GM12878 (cell line): ENCODE results near the gene ESPL1. TPM values are rescaled to one million over a fixed set of nuclear protein-coding genes. Genes with fewer than 3 reads are reported as not detected.

ENCODE experiments used
- BHLHE40 ChIP-seq, 2 experiments: fragments of 450-650 bp in 1 of 2; IDR thresholded peaks; 2 replicates each; pipeline ENCODE4 v1.6.1; 2011 to 2017; ENCODE audit warnings: low read depth in 2 of 2, borderline replicate concordance in 1 of 2, improper control_type of control experiment in 1 of 2, low read length in 1 of 2, mild to moderate bottlenecking in 1 of 2
- CREM ChIP-seq: IDR thresholded peaks from 2 replicates; pipeline ENCODE4 v1.6.1; 2014; ENCODE audit warnings: antibody characterized with exemption, low read depth
- E2F8 ChIP-seq: fragments of 450-650 bp; IDR thresholded peaks from 2 replicates; pipeline ENCODE4 v1.6.1; 2018; ENCODE audit warnings: mild to moderate bottlenecking, low read depth, moderate library complexity; ENCODE audit not compliant: partially characterized antibody
- EED ChIP-seq: sonication (generic); IDR thresholded peaks from 2 replicates; pipeline ENCODE4 v1.6.1; 2016; ENCODE audit warnings: antibody characterized with exemption, low read depth
- EP300 ChIP-seq, 2 experiments: fragments of 150-350 bp in 1 of 2; IDR thresholded peaks; 2 replicates each; pipeline ENCODE4 v1.6.1; 2011 to 2012; ENCODE audit warnings: low read depth in 2 of 2, low read length in 2 of 2, borderline replicate concordance in 1 of 2, improper control_type of control experiment in 1 of 2, inconsistent platforms in 1 of 2; ENCODE audit not compliant: control insufficient read depth in 1 of 2
- FOXK2 ChIP-seq: fragments of 450-650 bp; IDR thresholded peaks from 2 replicates; pipeline ENCODE4 v1.6.1; 2017; ENCODE audit warnings: mild to moderate bottlenecking, moderate library complexity
- HDAC2 ChIP-seq: fragments of 200-600 bp; sonication (generic); IDR thresholded peaks from 2 replicates; pipeline ENCODE4 v1.6.1; 2017
- IKZF1 ChIP-seq: fragments of 450-650 bp; conservative IDR thresholded peaks from 2 replicates; pipeline ENCODE4 v1.6.1; 2017; ENCODE audit warnings: antibody characterized with exemption, mild to moderate bottlenecking
- JUNB ChIP-seq: IDR thresholded peaks from 2 replicates; pipeline ENCODE4 v1.6.1; 2016; ENCODE audit warnings: antibody characterized with exemption, mild to moderate bottlenecking
- MEF2B ChIP-seq: fragments of 450-650 bp; IDR thresholded peaks from 2 replicates; pipeline ENCODE4 v1.6.1; 2018; ENCODE audit warnings: mild to moderate bottlenecking, moderate library complexity; ENCODE audit not compliant: partially characterized antibody, poor library complexity, severe bottlenecking
- MYC ChIP-seq: IDR thresholded peaks from 2 replicates; pipeline ENCODE4 v1.6.1; 2011; ENCODE audit warnings: mild to moderate bottlenecking, low read length, moderate library complexity, inconsistent platforms; ENCODE audit not compliant: insufficient read depth, insufficient replicate concordance, insufficient read length, severe bottlenecking
- NBN ChIP-seq: fragments of 450-650 bp; IDR thresholded peaks from 2 replicates; pipeline ENCODE4 v1.6.1; 2016
- NFXL1 ChIP-seq: fragments of 450-650 bp; IDR thresholded peaks from 2 replicates; pipeline ENCODE4 v1.6.1; 2017; ENCODE audit warnings: antibody characterized with exemption, mild to moderate bottlenecking, borderline replicate concordance
- NFYB ChIP-seq: IDR thresholded peaks from 2 replicates; pipeline ENCODE4 v1.6.1; 2011; ENCODE audit warnings: low read depth, mild to moderate bottlenecking, low read length, improper control_type of control experiment, moderate library complexity; ENCODE audit not compliant: insufficient read depth
- PAX5 ChIP-seq: IDR thresholded peaks from 2 replicates; pipeline ENCODE4 v1.6.1; 2011; ENCODE audit warnings: low read depth, low read length, borderline replicate concordance
- PAX8 ChIP-seq: fragments of 450-650 bp; IDR thresholded peaks from 2 replicates; pipeline ENCODE4 v1.6.1; 2017; ENCODE audit warnings: mild to moderate bottlenecking, moderate library complexity
- POLR2AphosphoS2 ChIP-seq: IDR thresholded peaks from 2 replicates; pipeline ENCODE4 v1.6.1; 2011; ENCODE audit warnings: low read depth, mild to moderate bottlenecking, low read length, improper control_type of control experiment, moderate library complexity
- POU2F2 ChIP-seq: IDR thresholded peaks from 3 replicates; pipeline ENCODE4 v1.6.1; 2011; ENCODE audit warnings: low read depth, mild to moderate bottlenecking, low read length, borderline replicate concordance
- TBL1XR1 ChIP-seq: IDR thresholded peaks from 2 replicates; pipeline ENCODE4 v1.6.1; 2012; ENCODE audit warnings: low read depth, low read length, improper control_type of control experiment
- WRNIP1 ChIP-seq: IDR thresholded peaks from 2 replicates; pipeline ENCODE4 v1.6.1; 2011; ENCODE audit warnings: low read depth, low read length, improper control_type of control experiment, borderline replicate concordance
- YBX1 ChIP-seq: fragments of 450-650 bp; IDR thresholded peaks from 2 replicates; pipeline ENCODE4 v1.6.1; 2016; ENCODE audit warnings: antibody characterized with exemption
- YY1 ChIP-seq: IDR thresholded peaks from 2 replicates; pipeline ENCODE4 v1.6.1; 2011; ENCODE audit warnings: low read depth, mild to moderate bottlenecking, low read length
- ZBED1 ChIP-seq: IDR thresholded peaks from 2 replicates; pipeline ENCODE4 v1.6.1; 2016; ENCODE audit warnings: borderline replicate concordance
- polyA plus RNA-seq, 11 experiments: library from polyadenylated mRNA; depleted of rRNA in 4 of 11; unstranded in 6 of 11; stranded (reverse) in 5 of 11; fragments of >200 nt; fragmentation: Nextera tagmentation in 4 of 11; fragmentation: Illumina TruSeq in 1 of 11; extraction: Ambion mirVana in 4 of 11; extraction: Trizol in 1 of 11; gene quantifications; 1 replicate in 1 of 11; 2 replicates in 10 of 11; pipeline versions ENCODE4 v1.2.1 to v1.2.3, GENCODE V29; 2011 to 2016; ENCODE audit warnings: inconsistent platforms in 2 of 11, missing spikeins in 2 of 11, low read depth in 1 of 11
- total RNA-seq, 4 experiments: library from RNA; depleted of rRNA in 3 of 4; stranded (reverse); fragments of >200 nt in 3 of 4; fragmentation: Illumina TruSeq in 1 of 4; extraction: Trizol in 1 of 4; gene quantifications; 2 replicates each; pipeline versions ENCODE4 v1.2.1 to v1.2.3, GENCODE V29; 2013 to 2021
- TF ChIP-seq, protein P1 (sequence below): fragments of 450-650 bp; IDR thresholded peaks from 2 replicates; pipeline ENCODE4 v1.6.1; 2016; ENCODE audit warnings: mild to moderate bottlenecking
- TF ChIP-seq, protein P2 (sequence below): IDR thresholded peaks from 2 replicates; pipeline ENCODE4 v1.6.1; 2011; ENCODE audit warnings: borderline replicate concordance, low read depth, mild to moderate bottlenecking, moderate library complexity, mixed read lengths, low read length; ENCODE audit not compliant: insufficient read depth; ENCODE audit errors: extremely low read length
- TF ChIP-seq, protein P3 (sequence below): fragments of 450-650 bp; IDR thresholded peaks from 2 replicates; pipeline ENCODE4 v1.6.1; 2016; ENCODE audit warnings: mild to moderate bottlenecking

ESPL1 gene
- total and polyA plus RNA-seq, 10 of the 15 experiments (the other 5 are each of a cell fraction or from before 2014, with no cell fraction given): 2.1 to 61.9 (median 21.2) TPM

GRCh38 chr12:53324113-53324778 lies 56.1 kb downstream of the ESPL1 start (continued):
- TF ChIP-seq, protein P1, sequence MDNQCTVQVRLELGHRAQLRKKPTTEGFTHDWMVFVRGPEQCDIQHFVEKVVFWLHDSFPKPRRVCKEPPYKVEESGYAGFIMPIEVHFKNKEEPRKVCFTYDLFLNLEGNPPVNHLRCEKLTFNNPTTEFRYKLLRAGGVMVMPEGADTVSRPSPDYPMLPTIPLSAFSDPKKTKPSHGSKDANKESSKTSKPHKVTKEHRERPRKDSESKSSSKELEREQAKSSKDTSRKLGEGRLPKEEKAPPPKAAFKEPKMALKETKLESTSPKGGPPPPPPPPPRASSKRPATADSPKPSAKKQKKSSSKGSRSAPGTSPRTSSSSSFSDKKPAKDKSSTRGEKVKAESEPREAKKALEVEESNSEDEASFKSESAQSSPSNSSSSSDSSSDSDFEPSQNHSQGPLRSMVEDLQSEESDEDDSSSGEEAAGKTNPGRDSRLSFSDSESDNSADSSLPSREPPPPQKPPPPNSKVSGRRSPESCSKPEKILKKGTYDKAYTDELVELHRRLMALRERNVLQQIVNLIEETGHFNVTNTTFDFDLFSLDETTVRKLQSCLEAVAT: no peak
- no peak for TF ChIP-seq YY1
- TF ChIP-seq MEF2B: no peak
- TF ChIP-seq, protein P2, sequence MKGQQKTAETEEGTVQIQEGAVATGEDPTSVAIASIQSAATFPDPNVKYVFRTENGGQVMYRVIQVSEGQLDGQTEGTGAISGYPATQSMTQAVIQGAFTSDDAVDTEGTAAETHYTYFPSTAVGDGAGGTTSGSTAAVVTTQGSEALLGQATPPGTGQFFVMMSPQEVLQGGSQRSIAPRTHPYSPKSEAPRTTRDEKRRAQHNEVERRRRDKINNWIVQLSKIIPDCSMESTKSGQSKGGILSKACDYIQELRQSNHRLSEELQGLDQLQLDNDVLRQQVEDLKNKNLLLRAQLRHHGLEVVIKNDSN: no peak
- TF ChIP-seq FOXK2: no peak
- TF ChIP-seq ZBED1: 0 out of 2 replicates have a peak, but pooled peaks have one; percentile 3
- peak; percentile 84; the same call in 1 of the 2 replicates for TF ChIP-seq NBN
- TF ChIP-seq BHLHE40 (IDR thresholded peaks at IDR 0.05; ENCODE audit: borderline replicate concordance in 1 of 2, low read depth in 2 of 2, low read length in 1 of 2): peak; percentile 48 to 83; a peak in 3 of 4 replicates
- peak; percentile 35 for TF ChIP-seq EED
- no peak for TF ChIP-seq HDAC2
- no peak for TF ChIP-seq MYC
- TF ChIP-seq IKZF1: no peak
- TF ChIP-seq WRNIP1: no peak
- TF ChIP-seq TBL1XR1: no peak; the same call in 1 of the 2 replicates
- TF ChIP-seq YBX1: no peak
- no peak for TF ChIP-seq JUNB
- no peak for TF ChIP-seq CREM
- TF ChIP-seq POU2F2: no peak
- TF ChIP-seq E2F8: no peak
- TF ChIP-seq EP300 (IDR thresholded peaks at IDR 0.05; ENCODE audit: borderline replicate concordance in 1 of 2, control insufficient read depth in 1 of 2, low read depth in 2 of 2, low read length in 2 of 2): 0 out of 4 replicates have a peak, but pooled peaks of 1 of the 2 experiments have one; percentile 31
- TF ChIP-seq NFXL1: no peak
- TF ChIP-seq NFYB: no peak
- TF ChIP-seq PAX8: no peak
- TF ChIP-seq, protein P3, sequence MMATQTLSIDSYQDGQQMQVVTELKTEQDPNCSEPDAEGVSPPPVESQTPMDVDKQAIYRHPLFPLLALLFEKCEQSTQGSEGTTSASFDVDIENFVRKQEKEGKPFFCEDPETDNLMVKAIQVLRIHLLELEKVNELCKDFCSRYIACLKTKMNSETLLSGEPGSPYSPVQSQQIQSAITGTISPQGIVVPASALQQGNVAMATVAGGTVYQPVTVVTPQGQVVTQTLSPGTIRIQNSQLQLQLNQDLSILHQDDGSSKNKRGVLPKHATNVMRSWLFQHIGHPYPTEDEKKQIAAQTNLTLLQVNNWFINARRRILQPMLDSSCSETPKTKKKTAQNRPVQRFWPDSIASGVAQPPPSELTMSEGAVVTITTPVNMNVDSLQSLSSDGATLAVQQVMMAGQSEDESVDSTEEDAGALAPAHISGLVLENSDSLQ: peak; percentile 93
- no peak for TF ChIP-seq PAX5
- TF ChIP-seq POLR2AphosphoS2: no peak
